Progenitor cell of endocrine pancreas (in vitro differentiated cells): ENCODE measurements around the gene GLIS1. TPM values are rescaled to one million over a fixed set of nuclear protein-coding genes. Genes with fewer than 3 reads are reported as not detected.

Experiments used
- DNase-seq: peaks from one replicate; pipeline ENCODE4 v3.0.0; 2021; ENCODE audit warnings: low spot score; ENCODE audit not compliant: unreplicated experiment
- H3K27ac Mint-ChIP-seq: 2 replicates; pipeline ENCODE4 v1.8.0; 2021; ENCODE audit warnings: mild to moderate bottlenecking, moderate library complexity, mixed read lengths
- H3K27me3 Mint-ChIP-seq: 2 replicates; pipeline ENCODE4 v1.8.0; 2021; ENCODE audit warnings: mixed read lengths
- H3K36me3 Mint-ChIP-seq: 2 replicates; pipeline ENCODE4 v1.8.0; 2022; ENCODE audit warnings: mixed read lengths; ENCODE audit not compliant: insufficient read depth
- H3K4me1 Mint-ChIP-seq: 2 replicates; pipeline ENCODE4 v1.8.0; 2021; ENCODE audit warnings: low read depth, mixed read lengths
- H3K4me3 Mint-ChIP-seq: 2 replicates; pipeline ENCODE4 v1.8.0; 2021; ENCODE audit warnings: low read depth, mild to moderate bottlenecking, moderate library complexity, mixed read lengths
- H3K9me3 Mint-ChIP-seq: 2 replicates; pipeline ENCODE4 v1.8.0; 2021; ENCODE audit warnings: low read depth, mixed read lengths
- total RNA-seq: library from RNA; stranded (reverse); gene quantifications from 2 replicates; pipeline ENCODE4 v1.2.1, GENCODE V29; 2021
- TF ChIP-seq, protein P1 (sequence below): fragments of 200-600 bp; sonication (generic); IDR thresholded peaks from one replicate; pipeline ENCODE4 v1.5.0; 2021; ENCODE audit warnings: antibody characterized with exemption, mild to moderate bottlenecking; ENCODE audit not compliant: unreplicated experiment

GLIS1 gene
- total RNA-seq, 1 donor from 2014 or later: not detected

DNA sequence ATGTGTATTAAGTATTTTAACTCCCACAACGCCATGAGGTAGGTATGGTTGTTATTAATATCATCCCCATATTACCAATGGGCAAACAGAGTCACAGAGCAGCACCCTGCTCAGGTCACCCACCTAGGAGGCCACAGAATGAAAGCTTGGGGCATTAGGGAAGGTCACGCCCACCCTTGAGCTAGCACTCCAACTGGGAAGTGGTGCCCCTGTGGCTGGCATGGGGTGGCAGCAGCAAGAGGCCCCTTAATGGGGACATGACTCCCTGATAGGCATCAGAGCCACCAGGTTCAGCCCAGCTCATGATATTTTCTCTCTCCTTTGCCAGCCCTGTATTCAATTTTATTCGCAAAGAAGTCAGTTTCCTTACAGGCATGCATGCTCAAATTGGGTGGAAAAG, 189.2 kb downstream of the GLIS1 start:
- Mint-ChIP-seq H3K9me3 (no peaks in the 10 kb centered on the region), H3K27ac (no peak overlapping the region), H3K36me3 (no peaks in the 10 kb centered on the region), H3K4me3 (no peak overlapping the region), H3K4me1 (no peaks in the 10 kb centered on the region), H3K27me3 (peaks cover 21% of the 10 kb centered on the region)
- DNase-seq: no peak
- TF ChIP-seq, protein P1, sequence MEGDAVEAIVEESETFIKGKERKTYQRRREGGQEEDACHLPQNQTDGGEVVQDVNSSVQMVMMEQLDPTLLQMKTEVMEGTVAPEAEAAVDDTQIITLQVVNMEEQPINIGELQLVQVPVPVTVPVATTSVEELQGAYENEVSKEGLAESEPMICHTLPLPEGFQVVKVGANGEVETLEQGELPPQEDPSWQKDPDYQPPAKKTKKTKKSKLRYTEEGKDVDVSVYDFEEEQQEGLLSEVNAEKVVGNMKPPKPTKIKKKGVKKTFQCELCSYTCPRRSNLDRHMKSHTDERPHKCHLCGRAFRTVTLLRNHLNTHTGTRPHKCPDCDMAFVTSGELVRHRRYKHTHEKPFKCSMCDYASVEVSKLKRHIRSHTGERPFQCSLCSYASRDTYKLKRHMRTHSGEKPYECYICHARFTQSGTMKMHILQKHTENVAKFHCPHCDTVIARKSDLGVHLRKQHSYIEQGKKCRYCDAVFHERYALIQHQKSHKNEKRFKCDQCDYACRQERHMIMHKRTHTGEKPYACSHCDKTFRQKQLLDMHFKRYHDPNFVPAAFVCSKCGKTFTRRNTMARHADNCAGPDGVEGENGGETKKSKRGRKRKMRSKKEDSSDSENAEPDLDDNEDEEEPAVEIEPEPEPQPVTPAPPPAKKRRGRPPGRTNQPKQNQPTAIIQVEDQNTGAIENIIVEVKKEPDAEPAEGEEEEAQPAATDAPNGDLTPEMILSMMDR: no peak

DNA sequence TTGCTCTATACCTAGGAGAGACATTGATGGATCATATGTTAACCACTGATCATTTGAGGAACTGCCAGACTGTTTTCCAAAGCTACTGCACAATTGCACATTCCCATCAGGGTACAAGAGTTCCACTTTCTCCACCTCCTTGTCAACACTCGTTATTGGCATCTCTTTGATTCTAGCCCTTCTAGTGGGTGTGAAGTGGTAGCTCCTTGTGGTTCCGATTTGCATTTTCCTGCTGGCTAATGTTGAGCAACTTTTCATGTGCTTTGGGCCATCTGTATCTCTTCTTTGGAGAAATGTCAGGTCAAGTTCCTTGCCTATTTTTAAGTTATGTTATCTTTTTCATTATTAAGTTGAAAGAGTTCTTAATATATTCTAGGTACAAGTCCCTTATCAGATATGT, 189.7 kb downstream of the GLIS1 start:
- Mint-ChIP-seq H3K4me3 (no peak overlapping the region), H3K36me3 (no peaks in the 10 kb centered on the region), H3K27me3 (peaks cover 25% of the 10 kb centered on the region), H3K9me3 (no peaks in the 10 kb centered on the region), H3K27ac (no peak overlapping the region), H3K4me1 (no peaks in the 10 kb centered on the region)
- DNase-seq: no peak
- TF ChIP-seq, protein P1: no peak

DNA sequence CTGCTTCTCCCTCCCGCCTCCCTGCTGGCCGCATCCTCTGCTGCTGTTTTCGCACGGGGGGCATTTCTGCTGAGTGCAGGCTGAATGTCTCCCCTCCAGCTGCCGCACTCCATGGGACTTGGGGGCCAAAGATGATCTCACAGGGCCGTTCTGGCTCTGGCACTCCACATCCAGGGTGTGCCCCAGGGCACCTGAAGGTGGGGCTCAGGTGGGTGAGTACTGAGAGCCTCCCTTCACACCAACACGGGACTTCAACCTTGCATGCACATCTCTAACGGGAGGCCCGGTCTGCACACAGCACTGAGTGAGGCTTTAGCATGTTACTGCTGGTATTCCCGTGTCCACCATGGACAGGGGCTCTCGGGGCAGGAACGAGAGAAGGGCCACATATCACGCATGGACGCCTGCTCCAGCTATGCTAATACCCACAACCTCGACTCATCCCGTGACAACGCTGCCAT, 190.9 kb downstream of the GLIS1 start:
- Mint-ChIP-seq H3K4me3 (no peak overlapping the region), H3K27ac (no peak overlapping the region), H3K27me3 (peaks cover 21% of the 10 kb centered on the region), H3K36me3 (no peaks in the 10 kb centered on the region), H3K4me1 (peaks cover 2% of the 10 kb centered on the region), H3K9me3 (no peaks in the 10 kb centered on the region)
- no peak for DNase-seq
- TF ChIP-seq, protein P1: no peak

DNA sequence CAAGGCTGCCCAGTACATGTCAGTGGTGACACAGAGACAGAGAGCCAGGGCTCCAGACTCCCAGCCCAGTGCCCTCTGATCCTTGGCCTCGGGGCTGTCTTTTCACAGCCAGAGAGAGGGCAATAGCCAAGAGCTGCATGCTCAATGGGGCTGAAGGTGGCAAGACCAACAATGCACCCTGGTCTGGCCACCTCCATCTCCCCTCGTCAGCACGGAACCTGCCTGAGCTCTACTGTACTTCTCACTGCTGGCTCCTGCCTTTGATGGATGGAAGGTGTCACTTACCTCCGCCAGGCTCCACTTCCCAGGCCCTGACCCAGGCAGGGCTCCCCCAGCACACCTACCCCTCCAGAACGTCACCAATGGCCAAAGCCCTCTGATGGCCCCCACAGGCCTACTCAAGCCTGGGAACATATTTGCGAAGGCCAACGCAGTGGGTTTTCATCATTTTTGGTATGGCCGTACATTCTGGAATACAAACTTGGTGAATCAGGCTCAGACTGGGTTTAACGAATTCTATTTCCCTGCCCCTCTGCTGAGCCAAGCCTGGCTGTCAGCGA, 191.7 kb downstream of the GLIS1 start:
- no peak for DNase-seq
- Mint-ChIP-seq H3K4me1 (peaks cover 2% of the 10 kb centered on the region), H3K27me3 (peaks cover 18% of the 10 kb centered on the region), H3K9me3 (no peaks in the 10 kb centered on the region), H3K27ac (no peak overlapping the region), H3K4me3 (no peak overlapping the region), H3K36me3 (no peaks in the 10 kb centered on the region)
- TF ChIP-seq, protein P1: no peak

DNA sequence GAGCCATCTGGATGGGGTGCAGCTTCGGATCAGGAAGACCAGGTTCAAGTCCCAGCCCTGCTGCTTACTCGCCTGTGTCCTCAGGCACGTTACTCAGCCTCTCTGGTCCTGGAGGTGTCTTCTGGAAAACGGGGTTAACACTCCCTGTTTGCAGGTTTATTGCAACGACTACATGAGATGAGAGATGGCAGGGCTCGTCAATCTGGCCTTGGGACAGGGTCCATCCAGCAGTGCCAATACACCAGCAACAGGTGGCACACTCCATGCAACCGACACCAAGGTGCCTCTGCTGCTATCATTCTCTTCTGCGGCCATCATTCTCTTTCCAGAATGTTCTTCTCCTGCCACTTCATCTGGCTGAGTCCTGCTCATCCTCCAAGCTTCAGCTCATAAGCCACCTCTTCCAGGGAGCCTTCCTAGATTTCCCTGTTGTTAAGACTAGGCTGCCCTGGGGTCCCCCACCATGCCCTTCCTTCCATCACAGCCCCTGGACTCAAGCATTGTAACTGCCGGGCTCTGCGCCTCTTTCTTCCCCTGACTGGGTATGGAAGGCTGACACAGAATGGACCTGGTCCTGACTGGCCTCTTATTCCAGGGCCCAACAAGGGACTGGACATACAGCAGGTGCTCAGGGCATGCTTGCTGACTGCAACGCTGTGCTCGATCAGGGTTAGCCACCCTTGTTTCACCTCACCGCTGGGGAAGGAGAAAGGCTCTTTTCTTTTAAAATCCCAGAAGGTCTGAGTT, 192.4 kb downstream of the GLIS1 start:
- no peak overlapping the region for H3K27ac Mint-ChIP-seq
- peaks cover 14% of the 10 kb centered on the region for H3K27me3 Mint-ChIP-seq
- no peaks in the 10 kb centered on the region for H3K9me3 Mint-ChIP-seq
- TF ChIP-seq, protein P1: no peak
- no peak for DNase-seq
- H3K4me1 Mint-ChIP-seq: peaks cover 2% of the 10 kb centered on the region
- no peaks in the 10 kb centered on the region for H3K36me3 Mint-ChIP-seq
- H3K4me3 Mint-ChIP-seq: no peak overlapping the region
